GM23338 (cell line): ENCODE data around the gene CYP19A1.

ENCODE experiments used
- CREB1 ChIP-seq: fragments of 250-450 bp; sonication (Bioruptor Pico); IDR thresholded peaks from 2 replicates; pipeline ENCODE4 v1.5.0; 2020; ENCODE audit warnings: low read depth, mild to moderate bottlenecking, moderate library complexity
- EZH2 ChIP-seq: fragments of 200-600 bp; sonication (generic); IDR thresholded peaks from one replicate; pipeline ENCODE4 v1.8.0; 2017; ENCODE audit warnings: antibody characterized with exemption, mild to moderate bottlenecking, low read depth; ENCODE audit not compliant: unreplicated experiment
- EZH2phosphoT487 ChIP-seq: fragments of 200-600 bp; sonication (generic); IDR thresholded peaks from one replicate; pipeline ENCODE4 v1.8.1; 2018; ENCODE audit warnings: antibody characterized with exemption; ENCODE audit not compliant: unreplicated experiment
- JUNB ChIP-seq: IDR thresholded peaks from one replicate; pipeline ENCODE4 v1.6.1; 2016; ENCODE audit warnings: antibody characterized with exemption; ENCODE audit not compliant: unreplicated experiment
- POLR2AphosphoS5 ChIP-seq: IDR thresholded peaks from 2 replicates; pipeline ENCODE4 v1.6.1; 2016; ENCODE audit warnings: antibody characterized with exemption, low read depth
- ZNF114 ChIP-seq: fragments of 250-450 bp; sonication (Bioruptor Pico); IDR thresholded peaks from 2 replicates; pipeline ENCODE4 v1.5.0; 2020; ENCODE audit warnings: mild to moderate bottlenecking, moderate library complexity
- TF ChIP-seq, protein P1 (sequence below): IDR thresholded peaks from one replicate; pipeline ENCODE4 v1.6.1; 2018; ENCODE audit warnings: antibody characterized with exemption; ENCODE audit not compliant: unreplicated experiment
- TF ChIP-seq, protein P2 (sequence below), 2 experiments: fragments of 200-600 bp in 1 of 2; sonication (generic) in 1 of 2; conservative IDR thresholded peaks; 2 replicates each; pipeline versions ENCODE4 v1.5.1 to v1.6.1; 2016 to 2017; ENCODE audit warnings: antibody characterized with exemption in 2 of 2, low read depth in 2 of 2, mild to moderate bottlenecking in 2 of 2, moderate library complexity in 1 of 2
- TF ChIP-seq, protein P3 (sequence below): IDR thresholded peaks from 2 replicates; pipeline ENCODE4 v1.6.1; 2016; ENCODE audit warnings: antibody characterized with exemption

DNA sequence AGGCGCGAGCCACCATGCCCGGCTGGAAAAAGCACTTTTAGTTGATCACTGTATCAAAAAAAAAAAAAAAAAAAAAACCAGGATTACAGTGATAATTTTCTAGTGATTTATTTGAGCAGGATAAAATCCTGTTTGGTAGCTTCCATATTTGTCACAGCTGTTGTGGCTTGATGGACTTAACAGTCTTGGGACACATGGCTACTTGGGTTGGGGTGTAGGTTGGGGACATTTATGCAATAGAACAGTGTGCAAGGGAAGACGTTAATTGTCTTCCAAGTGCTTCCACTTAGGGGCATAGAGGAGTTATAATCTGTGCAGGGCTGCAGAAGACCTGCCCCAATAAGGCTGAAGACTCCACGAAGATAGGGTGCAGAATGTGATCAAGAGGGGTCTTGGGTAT, 136.8 kb downstream of the CYP19A1 start:
- TF ChIP-seq, protein P1, sequence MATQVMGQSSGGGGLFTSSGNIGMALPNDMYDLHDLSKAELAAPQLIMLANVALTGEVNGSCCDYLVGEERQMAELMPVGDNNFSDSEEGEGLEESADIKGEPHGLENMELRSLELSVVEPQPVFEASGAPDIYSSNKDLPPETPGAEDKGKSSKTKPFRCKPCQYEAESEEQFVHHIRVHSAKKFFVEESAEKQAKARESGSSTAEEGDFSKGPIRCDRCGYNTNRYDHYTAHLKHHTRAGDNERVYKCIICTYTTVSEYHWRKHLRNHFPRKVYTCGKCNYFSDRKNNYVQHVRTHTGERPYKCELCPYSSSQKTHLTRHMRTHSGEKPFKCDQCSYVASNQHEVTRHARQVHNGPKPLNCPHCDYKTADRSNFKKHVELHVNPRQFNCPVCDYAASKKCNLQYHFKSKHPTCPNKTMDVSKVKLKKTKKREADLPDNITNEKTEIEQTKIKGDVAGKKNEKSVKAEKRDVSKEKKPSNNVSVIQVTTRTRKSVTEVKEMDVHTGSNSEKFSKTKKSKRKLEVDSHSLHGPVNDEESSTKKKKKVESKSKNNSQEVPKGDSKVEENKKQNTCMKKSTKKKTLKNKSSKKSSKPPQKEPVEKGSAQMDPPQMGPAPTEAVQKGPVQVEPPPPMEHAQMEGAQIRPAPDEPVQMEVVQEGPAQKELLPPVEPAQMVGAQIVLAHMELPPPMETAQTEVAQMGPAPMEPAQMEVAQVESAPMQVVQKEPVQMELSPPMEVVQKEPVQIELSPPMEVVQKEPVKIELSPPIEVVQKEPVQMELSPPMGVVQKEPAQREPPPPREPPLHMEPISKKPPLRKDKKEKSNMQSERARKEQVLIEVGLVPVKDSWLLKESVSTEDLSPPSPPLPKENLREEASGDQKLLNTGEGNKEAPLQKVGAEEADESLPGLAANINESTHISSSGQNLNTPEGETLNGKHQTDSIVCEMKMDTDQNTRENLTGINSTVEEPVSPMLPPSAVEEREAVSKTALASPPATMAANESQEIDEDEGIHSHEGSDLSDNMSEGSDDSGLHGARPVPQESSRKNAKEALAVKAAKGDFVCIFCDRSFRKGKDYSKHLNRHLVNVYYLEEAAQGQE: no peak
- TF ChIP-seq, protein P2, sequence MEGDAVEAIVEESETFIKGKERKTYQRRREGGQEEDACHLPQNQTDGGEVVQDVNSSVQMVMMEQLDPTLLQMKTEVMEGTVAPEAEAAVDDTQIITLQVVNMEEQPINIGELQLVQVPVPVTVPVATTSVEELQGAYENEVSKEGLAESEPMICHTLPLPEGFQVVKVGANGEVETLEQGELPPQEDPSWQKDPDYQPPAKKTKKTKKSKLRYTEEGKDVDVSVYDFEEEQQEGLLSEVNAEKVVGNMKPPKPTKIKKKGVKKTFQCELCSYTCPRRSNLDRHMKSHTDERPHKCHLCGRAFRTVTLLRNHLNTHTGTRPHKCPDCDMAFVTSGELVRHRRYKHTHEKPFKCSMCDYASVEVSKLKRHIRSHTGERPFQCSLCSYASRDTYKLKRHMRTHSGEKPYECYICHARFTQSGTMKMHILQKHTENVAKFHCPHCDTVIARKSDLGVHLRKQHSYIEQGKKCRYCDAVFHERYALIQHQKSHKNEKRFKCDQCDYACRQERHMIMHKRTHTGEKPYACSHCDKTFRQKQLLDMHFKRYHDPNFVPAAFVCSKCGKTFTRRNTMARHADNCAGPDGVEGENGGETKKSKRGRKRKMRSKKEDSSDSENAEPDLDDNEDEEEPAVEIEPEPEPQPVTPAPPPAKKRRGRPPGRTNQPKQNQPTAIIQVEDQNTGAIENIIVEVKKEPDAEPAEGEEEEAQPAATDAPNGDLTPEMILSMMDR (conservative IDR thresholded peaks at IDR 0.05; ENCODE audit: low read depth in 2 of 2): no peak
- no peak for TF ChIP-seq EZH2phosphoT487
- no peak for TF ChIP-seq EZH2
- TF ChIP-seq POLR2AphosphoS5: no peak
- TF ChIP-seq CREB1 (CRISPR knock-in tag): no peak
- TF ChIP-seq JUNB: no peak
- TF ChIP-seq, protein P3, sequence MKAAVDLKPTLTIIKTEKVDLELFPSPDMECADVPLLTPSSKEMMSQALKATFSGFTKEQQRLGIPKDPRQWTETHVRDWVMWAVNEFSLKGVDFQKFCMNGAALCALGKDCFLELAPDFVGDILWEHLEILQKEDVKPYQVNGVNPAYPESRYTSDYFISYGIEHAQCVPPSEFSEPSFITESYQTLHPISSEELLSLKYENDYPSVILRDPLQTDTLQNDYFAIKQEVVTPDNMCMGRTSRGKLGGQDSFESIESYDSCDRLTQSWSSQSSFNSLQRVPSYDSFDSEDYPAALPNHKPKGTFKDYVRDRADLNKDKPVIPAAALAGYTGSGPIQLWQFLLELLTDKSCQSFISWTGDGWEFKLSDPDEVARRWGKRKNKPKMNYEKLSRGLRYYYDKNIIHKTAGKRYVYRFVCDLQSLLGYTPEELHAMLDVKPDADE: no peak
- TF ChIP-seq ZNF114 (CRISPR knock-in tag): no peak
